Activated B cell treated with CpG ODN at 0.5 μM for 24 hours (primary cell): ENCODE measurements around the gene GOLGA6D. TPM values are rescaled to one million over a fixed set of nuclear protein-coding genes. Genes with fewer than 3 reads are reported as not detected.

ENCODE experiments used
- ATAC-seq: fragments of 200-7000 bp; cut with Tn5 transposase; one replicate; pipeline ENCODE4 v1.10.0; 2021; ENCODE audit warnings: low read depth, mild to moderate bottlenecking, moderate library complexity
- CTCF ChIA-PET: fragments of 350-600 bp; sonication (Branson Sonifier 250); formaldehyde crosslinking; loops from one replicate; lab custom pipeline; 2021; ENCODE audit warnings: antibody characterized with exemption; lab: Charles Lee
- POLR2A ChIA-PET: fragments of 350-600 bp; sonication (Branson Sonifier 250); formaldehyde crosslinking; loops from one replicate; lab custom pipeline; 2021; ENCODE audit warnings: antibody characterized with exemption; lab: Charles Lee
- DNase-seq: peaks from one replicate; pipeline ENCODE4 v3.0.0; 2022
- H3K27ac Mint-ChIP-seq: one replicate; pipeline ENCODE4 v1.8.0; 2020; ENCODE audit warnings: mixed read lengths
- H3K27me3 Mint-ChIP-seq: one replicate; pipeline ENCODE4 v1.8.0; 2021; ENCODE audit warnings: mixed read lengths
- H3K36me3 Mint-ChIP-seq: one replicate; pipeline ENCODE4 v1.8.0; 2021; ENCODE audit warnings: low read depth, mixed read lengths
- H3K4me1 Mint-ChIP-seq: one replicate; pipeline ENCODE4 v1.8.0; 2021; ENCODE audit warnings: mixed read lengths
- H3K4me3 Mint-ChIP-seq: one replicate; pipeline ENCODE4 v1.8.0; 2020; ENCODE audit warnings: mild to moderate bottlenecking, mixed read lengths
- H3K9me3 Mint-ChIP-seq: one replicate; pipeline ENCODE4 v1.8.0; 2020; ENCODE audit warnings: mixed read lengths
- CTCF ChIP-seq: fragments of 200-600 bp; IDR thresholded peaks from one replicate; pipeline ENCODE4 v1.8.0; 2022; ENCODE audit warnings: antibody characterized with exemption, mild to moderate bottlenecking
- intact Hi-C: fragments of 100-400 bp; cut with micrococcal nuclease; formaldehyde crosslinking; loops from one replicate; pipeline ENCODE4 v1.15.1; 2024
- total RNA-seq: library from RNA; stranded (reverse); gene quantifications from 2 replicates; pipeline ENCODE4 v1.2.3, GENCODE V29; 2022

The GOLGA6D gene
- total RNA-seq, 1 donor from 2014 or later, result not detected

- no peak for ATAC-seq
- DNase-seq, result no peak
- intact Hi-C loops, result loop anchor here (10.0 kb wide), 1 partner anchor 59 kb away; no protein-coding TSS in a partner anchor
- Mint-ChIP-seq H3K27ac (no peak overlapping the region), H3K27me3 (peaks cover 3% of the 10 kb centered on the region), H3K4me1 (peaks cover 20% of the 10 kb centered on the region), H3K4me3 (peak overlapping the region; percentile 95), H3K9me3 (no peaks in the 10 kb centered on the region), H3K36me3 (peaks cover 8% of the 10 kb centered on the region)
- TF ChIP-seq CTCF, result no peak
- CTCF ChIA-PET, result no interaction called here
- POLR2A ChIA-PET, result interaction anchor here (0.6 to 3.4 kb wide), 6 partner anchors 14 to 397 kb away, joined by 3 to 15 read pairs (median 4); partner anchors contain the start of genes IMP3 and MAN2C1
Observed at GRCh38 chr15:75335313-75335704, 52.7 kb downstream of the GOLGA6D start.

- peaks cover 8% of the 10 kb centered on the region for H3K36me3 Mint-ChIP-seq
- ChIA-PET CTCF (no interaction called here), POLR2A (interaction anchor here (0.8 to 3.4 kb wide), 5 partner anchors 13 to 304 kb away, joined by 3 to 15 read pairs (median 6); partner anchors contain the start of genes IMP3 and MAN2C1)
- DNase-seq (peak; percentile 68), ATAC-seq (peak; percentile 87)
- peaks cover 3% of the 10 kb centered on the region for H3K27me3 Mint-ChIP-seq
- TF ChIP-seq CTCF, result no peak
- intact Hi-C loops, result loop anchor here (1.0 to 10.0 kb wide), 3 partner anchors 11 to 59 kb away; partner anchors contain the start of genes MAN2C1 and NEIL1
- H3K27ac Mint-ChIP-seq, result peak within 1 kb of the TSS; percentile 88
- peak within 1 kb of the TSS; percentile 95 for H3K4me3 Mint-ChIP-seq
- peaks cover 20% of the 10 kb centered on the region for H3K4me1 Mint-ChIP-seq
- H3K9me3 Mint-ChIP-seq, result no peaks in the 10 kb centered on the region
Observed at GRCh38 chr15:75335705-75336355, 53.2 kb downstream of the GOLGA6D start, which contains the start of gene COMMD4. Gene COMMD4, plus strand, starts transcription at chr15:75336063. Its CDS starts 27 bp downstream, at chr15:75336090.

GRCh38 chr15:75338661-75339240 lies 56.1 kb downstream of the GOLGA6D start:
- no peak for ATAC-seq
- Mint-ChIP-seq H3K36me3 (peaks cover 12% of the 10 kb centered on the region), H3K9me3 (no peaks in the 10 kb centered on the region), H3K4me3 (no peak overlapping the region), H3K27ac (no peak overlapping the region), H3K4me1 (peaks cover 20% of the 10 kb centered on the region), H3K27me3 (no peaks in the 10 kb centered on the region)
- ChIA-PET CTCF (no interaction called here), POLR2A (no interaction called here)
- intact Hi-C loops, result loop anchor here (10.0 kb wide), 1 partner anchor 56 kb away; no protein-coding TSS in a partner anchor
- no peak for DNase-seq
- TF ChIP-seq CTCF, result no peak

- ATAC-seq, result no peak
- CTCF ChIA-PET, result no interaction called here
- Mint-ChIP-seq H3K4me3 (no peak overlapping the region), H3K4me1 (peaks cover 24% of the 10 kb centered on the region), H3K36me3 (peaks cover 12% of the 10 kb centered on the region), H3K27me3 (no peaks in the 10 kb centered on the region), H3K9me3 (no peaks in the 10 kb centered on the region), H3K27ac (no peak overlapping the region)
- POLR2A ChIA-PET, result no interaction called here
- intact Hi-C loops, result loop anchor here (10.0 kb wide), 1 partner anchor 55 kb away; no protein-coding TSS in a partner anchor
- no peak for TF ChIP-seq CTCF
- no peak for DNase-seq
Observed at GRCh38 chr15:75339531-75340240, 57.1 kb downstream of the GOLGA6D start.
